Activated naive CD4-positive, alpha-beta T cell treated with anti-CD3 and anti-CD28 coated beads, Interleukin-2, amount 50 U/mL, for 72 hours (primary cell): ENCODE results near the gene TMEM221. TPM values are rescaled to one million over a fixed set of nuclear protein-coding genes. Genes with fewer than 3 reads are reported as not detected.

ENCODE experiments used
- ATAC-seq, 2 donors: fragments of 150-1000 bp; cut with Tn5 transposase; 2 replicates each; pipeline ENCODE4 v1.10.0; 2021; ENCODE audit warnings: mild to moderate bottlenecking in 2 of 2, moderate library complexity in 2 of 2
- DNase-seq, 2 donors: peaks; one replicate each; pipeline ENCODE4 v3.0.0; 2021 to 2022; ENCODE audit warnings: low spot score in 2 of 2
- H3K27ac Mint-ChIP-seq, 2 donors: one replicate each; pipeline ENCODE4 v1.8.0; 2022; ENCODE audit warnings: mild to moderate bottlenecking in 2 of 2, mixed read lengths in 2 of 2
- H3K36me3 Mint-ChIP-seq, 2 donors: one replicate each; pipeline ENCODE4 v1.8.0; 2022; ENCODE audit warnings: mixed read lengths in 2 of 2
- H3K9me3 Mint-ChIP-seq, 2 donors: one replicate each; pipeline ENCODE4 v1.8.0; 2022; ENCODE audit warnings: mixed read lengths in 2 of 2
- total RNA-seq, 2 donors: library from RNA; stranded (reverse); gene quantifications; one replicate each; pipeline ENCODE4 v1.2.3, GENCODE V29; 2022

TMEM221 gene
- total RNA-seq, 2 donors from 2014 or later, result not detected

DNA sequence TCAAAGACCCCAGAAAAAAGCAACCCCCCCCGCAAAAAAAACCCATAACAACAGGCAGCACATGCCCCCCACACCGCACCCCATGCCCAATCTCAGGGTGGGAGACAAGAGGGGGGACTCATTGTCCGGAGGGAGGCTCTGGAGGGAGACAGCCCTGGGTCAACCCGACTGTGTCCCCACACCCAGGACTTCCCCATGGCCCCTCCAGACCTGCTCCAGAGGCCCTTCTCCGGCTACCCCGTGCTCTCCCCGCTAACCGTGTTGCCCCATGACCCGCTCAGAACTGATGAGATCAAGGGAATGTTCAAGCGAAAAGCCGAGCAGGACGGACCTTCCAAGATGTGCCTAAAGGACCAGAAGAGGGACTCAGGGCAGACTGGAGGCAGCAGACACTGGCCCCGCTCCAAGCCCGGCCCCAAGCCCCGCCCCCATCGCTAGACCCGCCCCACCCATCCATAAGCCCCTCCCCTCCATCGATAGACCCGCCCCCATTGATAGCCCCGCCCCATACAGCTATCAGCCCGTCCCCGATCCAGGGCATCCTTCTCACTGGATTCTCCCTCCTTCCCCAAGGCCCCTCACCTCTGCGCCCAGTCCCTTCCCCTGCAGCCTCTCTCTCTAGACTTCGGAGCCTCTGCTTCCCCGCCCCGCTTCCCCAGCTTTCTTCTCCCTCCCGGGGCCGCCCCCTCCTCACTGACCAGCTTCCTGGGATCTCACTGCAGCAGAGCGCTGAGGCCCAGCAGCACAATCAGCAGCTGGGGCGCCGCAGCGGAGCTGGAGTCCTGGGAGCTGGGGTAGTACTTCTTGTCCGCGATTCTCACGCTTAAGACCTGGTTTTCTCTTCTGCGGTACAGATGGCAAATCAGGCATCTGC lies 45.2 kb downstream of the TMEM221 start:
- H3K9me3 Mint-ChIP-seq, result no peaks in the 10 kb centered on the region
- H3K27ac Mint-ChIP-seq, result no peak overlapping the region
- peak in 1 of 2 donors; percentile 48 for ATAC-seq
- peaks cover 16 to 36% of the 10 kb centered on the region in 2 donors for H3K36me3 Mint-ChIP-seq
- peak in 1 of 2 donors; percentile 50 for DNase-seq

GRCh38 chr19:17401628-17402027 lies 46.8 kb downstream of the TMEM221 start:
- ATAC-seq, result no peak
- Mint-ChIP-seq H3K36me3 (peaks cover 15 to 27% of the 10 kb centered on the region in 2 donors), H3K9me3 (no peaks in the 10 kb centered on the region), H3K27ac (peak overlapping the region in 1 of 2 donors; percentile 92)
- DNase-seq, result no peak

GRCh38 chr19:17398902-17399527 lies 49.5 kb downstream of the TMEM221 start:
- H3K36me3 Mint-ChIP-seq, result peaks cover 0 to 11% of the 10 kb centered on the region in 2 donors
- H3K27ac Mint-ChIP-seq, result no peak overlapping the region
- no peaks in the 10 kb centered on the region for H3K9me3 Mint-ChIP-seq
- no peak for ATAC-seq
- DNase-seq, result no peak

- peaks cover 0 to 5% of the 10 kb centered on the region in 2 donors for H3K36me3 Mint-ChIP-seq
- no peaks in the 10 kb centered on the region for H3K9me3 Mint-ChIP-seq
- DNase-seq (peak in 1 of 2 donors; percentile 67), ATAC-seq (peak in 1 of 2 donors; percentile 39)
- H3K27ac Mint-ChIP-seq, result peak overlapping the region in 1 of 2 donors; percentile 88
Observed at GRCh38 chr19:17394891-17395415, 53.5 kb downstream of the TMEM221 start.

- DNase-seq, result no peak
- peaks cover 0 to 5% of the 10 kb centered on the region in 2 donors for H3K36me3 Mint-ChIP-seq
- H3K27ac Mint-ChIP-seq, result peak within 1 kb of the TSS in 1 of 2 donors; percentile 88
- no peak for ATAC-seq
- H3K9me3 Mint-ChIP-seq, result no peaks in the 10 kb centered on the region
Observed at GRCh38 chr19:17393914-17394313, 54.6 kb downstream of the TMEM221 start, which contains the start of gene CCDC194. CCDC194 (minus strand) TSS chr19:17394196; CDS start chr19:17394158, 38 bp downstream.

DNA sequence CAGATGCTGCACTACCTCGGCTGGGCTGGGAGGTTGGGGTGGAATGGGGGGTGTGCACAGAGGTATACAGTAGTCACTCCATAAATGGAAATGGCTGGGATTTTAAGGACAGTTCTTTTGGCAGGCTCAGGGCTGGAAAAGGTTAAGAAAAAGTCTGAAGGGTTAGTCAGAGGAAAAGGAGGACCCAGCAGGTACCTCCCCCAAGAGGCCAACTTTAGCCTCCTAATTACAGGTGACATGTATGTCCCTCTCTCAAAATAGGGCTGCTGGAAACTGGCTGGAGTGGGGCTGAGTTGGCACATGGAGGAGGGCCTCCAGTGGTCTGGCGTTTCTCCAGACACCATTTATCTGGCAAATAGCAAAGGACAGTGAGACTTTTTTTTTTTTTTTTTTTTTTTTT lies 55.5 kb downstream of the TMEM221 start:
- peaks cover 0 to 5% of the 10 kb centered on the region in 2 donors for H3K36me3 Mint-ChIP-seq
- no peaks in the 10 kb centered on the region for H3K9me3 Mint-ChIP-seq
- ATAC-seq (no peak), DNase-seq (no peak)
- no peak overlapping the region for H3K27ac Mint-ChIP-seq

DNA sequence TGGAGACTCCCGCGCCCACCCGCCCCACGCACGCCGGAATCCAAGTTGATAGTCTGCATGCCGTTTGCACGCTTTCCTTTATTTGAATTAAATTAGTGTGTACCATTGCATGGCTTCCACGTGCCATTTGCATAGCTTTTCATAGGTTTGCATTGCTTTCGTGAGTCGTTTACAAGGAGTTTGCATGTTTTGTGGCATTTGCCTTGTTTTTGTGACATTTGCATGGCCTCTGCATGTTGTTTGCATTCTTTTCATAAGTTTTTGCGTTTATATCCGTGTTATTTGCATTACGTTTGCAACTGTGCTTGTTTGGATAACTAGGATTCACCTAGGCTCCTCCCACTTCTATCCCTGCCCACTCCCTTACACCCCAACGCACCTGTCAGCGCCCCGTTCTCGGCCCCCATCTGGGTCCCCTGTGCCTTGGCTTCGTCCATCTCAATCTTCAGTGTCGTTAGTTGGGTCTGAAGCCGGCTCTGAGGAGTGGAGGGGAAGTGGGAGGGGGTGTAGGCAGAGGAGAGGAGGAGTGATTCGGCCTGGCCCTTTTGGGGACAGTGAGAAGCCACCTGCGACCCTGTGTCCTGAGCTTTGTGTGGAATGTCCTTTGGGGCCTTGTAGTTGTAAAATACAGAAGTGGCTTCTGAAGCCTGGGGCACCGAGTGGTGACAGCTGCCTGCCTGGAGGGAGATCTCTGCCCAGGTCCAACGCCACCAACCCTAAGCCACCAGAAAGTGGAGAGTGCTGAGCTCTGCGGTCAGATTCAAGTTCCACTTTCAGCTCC lies 56.9 kb downstream of the TMEM221 start:
- DNase-seq (no peak), ATAC-seq (peak in 1 of 2 donors; percentile 10)
- no peak overlapping the region for H3K27ac Mint-ChIP-seq

DNA sequence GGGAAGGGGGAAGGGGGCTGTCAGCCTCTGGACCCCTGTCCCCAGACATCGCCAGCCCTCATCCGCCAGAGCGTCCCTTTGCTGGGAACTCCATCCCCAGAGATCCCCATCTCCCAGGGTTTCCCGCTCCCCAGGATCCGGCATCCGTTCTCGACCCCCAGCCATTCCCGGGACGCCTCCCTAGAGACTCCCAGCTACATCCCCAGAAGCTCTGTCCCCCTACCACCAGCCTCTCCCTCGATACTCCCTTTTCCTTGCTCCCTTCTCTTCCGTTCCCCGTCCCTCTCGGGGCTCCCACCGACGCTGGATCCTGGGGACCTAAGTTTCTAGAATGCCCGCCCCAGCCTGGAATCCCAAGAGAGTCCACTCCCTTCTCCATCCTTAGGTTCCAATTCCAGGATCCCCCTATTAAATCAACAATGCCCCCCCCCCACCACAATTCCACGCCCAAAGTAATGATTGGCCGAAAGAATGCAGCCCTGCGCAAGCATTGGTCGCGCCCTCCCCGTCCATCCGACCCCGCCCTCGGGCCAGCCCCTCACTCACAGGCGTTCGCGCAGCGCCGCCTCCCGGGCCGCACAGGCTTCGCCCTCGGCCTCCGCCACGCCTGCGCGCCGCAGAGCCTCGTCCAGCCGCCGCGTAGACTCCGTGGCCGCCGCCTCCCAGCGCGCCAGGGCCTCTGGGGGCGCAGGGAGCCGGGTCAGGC lies 57.6 kb downstream of the TMEM221 start:
- Mint-ChIP-seq H3K36me3 (peaks cover 0 to 5% of the 10 kb centered on the region in 2 donors), H3K9me3 (no peaks in the 10 kb centered on the region), H3K27ac (peak overlapping the region; percentile 35 to 95)
- ATAC-seq (peak; percentile 99), DNase-seq (peak; percentile 88 to 96)

More for the DNA sequence above, 56.9 kb downstream of the TMEM221 start:
- Mint-ChIP-seq H3K36me3 (peaks cover 0 to 5% of the 10 kb centered on the region in 2 donors), H3K9me3 (no peaks in the 10 kb centered on the region)

- no peak for DNase-seq
- no peak overlapping the region for H3K27ac Mint-ChIP-seq
- no peaks in the 10 kb centered on the region for H3K9me3 Mint-ChIP-seq
- no peak for ATAC-seq
- peaks cover 0 to 1% of the 10 kb centered on the region in 2 donors for H3K36me3 Mint-ChIP-seq
Observed at GRCh38 chr19:17389957-17390664, 58.4 kb downstream of the TMEM221 start.

DNA sequence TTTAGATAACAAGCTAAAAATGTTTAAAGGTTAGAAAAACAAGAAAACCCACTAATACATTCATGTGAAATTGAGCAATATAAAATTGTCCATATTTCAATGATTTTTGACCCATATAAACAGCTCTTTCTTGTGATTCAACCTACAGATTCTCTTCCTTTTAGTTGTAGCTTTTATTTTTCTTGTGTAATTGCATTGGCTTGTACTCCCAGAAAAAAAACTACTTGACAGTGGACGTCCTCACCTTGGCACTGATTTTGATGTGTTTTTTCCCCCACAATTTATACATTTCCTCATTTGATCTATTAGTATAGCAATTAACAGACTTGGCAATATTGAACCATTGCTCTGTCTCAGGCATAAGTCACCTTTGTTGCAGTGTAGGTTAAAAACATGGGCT lies 59.2 kb downstream of the TMEM221 start:
- DNase-seq (no peak), ATAC-seq (no peak)
- no peaks in the 10 kb centered on the region for H3K36me3 Mint-ChIP-seq
- H3K27ac Mint-ChIP-seq, result no peak overlapping the region
- H3K9me3 Mint-ChIP-seq, result no peaks in the 10 kb centered on the region

- Mint-ChIP-seq H3K36me3 (peaks cover 0 to under 1% of the 10 kb centered on the region in 2 donors), H3K9me3 (no peaks in the 10 kb centered on the region), H3K27ac (no peak overlapping the region)
- DNase-seq (peak; percentile 69 to 77), ATAC-seq (peak; percentile 49 to 55)
Observed at GRCh38 chr19:17385878-17386611, 62.4 kb downstream of the TMEM221 start.

Other genes starting within 250 kb of the TMEM221 start
- gene USE1, start 233.3 kb downstream of the TMEM221 start, total RNA-seq, result 10 to 100 TPM; 28.6 to 39.1 TPM
- gene OCEL1, start 222.4 kb downstream of the TMEM221 start, total RNA-seq, result 10 to 100 TPM; 14.3 to 17.1 TPM
- gene NR2F6, start 202.7 kb downstream of the TMEM221 start, total RNA-seq, result 10 to 100 TPM in 1 of 2 donors, 1 to 10 TPM in 1; 5.8 to 12.9 TPM
- gene USHBP1, start 183.9 kb downstream of the TMEM221 start, total RNA-seq, result under 1 TPM; 0.43 to 0.49 TPM
- gene BABAM1, start 181.2 kb downstream of the TMEM221 start, total RNA-seq, result 100 to 1,000 TPM; 115 to 125 TPM
- 10 to 100 TPM in 1 of 2 donors, 1 to 10 TPM in 1; 8.4 to 13.7 TPM for gene ANKLE1, start 166.8 kb downstream of the TMEM221 start, total RNA-seq
- gene ABHD8, start 145.2 kb downstream of the TMEM221 start, total RNA-seq, result 10 to 100 TPM; 10.4 to 10.5 TPM
- gene MRPL34, start 142.8 kb downstream of the TMEM221 start, total RNA-seq, result 100 to 1,000 TPM in 1 of 2 donors, 10 to 100 TPM in 1; 70.2 to 100 TPM
- 10 to 100 TPM; 30.0 to 39.7 TPM for gene DDA1, start 139.1 kb downstream of the TMEM221 start, total RNA-seq
- 1 to 10 TPM; 4.5 to 7.2 TPM for gene ANO8, start 113.8 kb downstream of the TMEM221 start, total RNA-seq
- gene GTPBP3, start 111.1 kb downstream of the TMEM221 start, total RNA-seq, result 10 to 100 TPM; 11.1 to 46.1 TPM
- gene PLVAP, start 71.3 kb downstream of the TMEM221 start, total RNA-seq, result under 1 TPM in 1 of 2 donors, not detected in 1; 0.20 TPM
- gene CCDC194, start 54.5 kb downstream of the TMEM221 start, total RNA-seq, result 1 to 10 TPM; 2.2 to 3.7 TPM
- gene BST2, start 43.0 kb downstream of the TMEM221 start, total RNA-seq, result 100 to 1,000 TPM in 1 of 2 donors, 10 to 100 TPM in 1; 77.4 to 126 TPM
- 10 to 100 TPM; 34.4 to 55.2 TPM for gene MVB12A, start 28.6 kb downstream of the TMEM221 start, total RNA-seq
- not detected for gene NXNL1, start 12.3 kb upstream of the TMEM221 start, total RNA-seq
- gene SLC27A1, start 21.9 kb upstream of the TMEM221 start, total RNA-seq, result 1 to 10 TPM; 5.8 to 6.3 TPM
- gene PGLS, start 63.0 kb upstream of the TMEM221 start, total RNA-seq, result 10 to 100 TPM; 50.3 to 70.6 TPM
- 10 to 100 TPM; 39.2 to 64.7 TPM for gene COLGALT1, start 107.0 kb upstream of the TMEM221 start, total RNA-seq
- gene UNC13A, start 239.7 kb upstream of the TMEM221 start, total RNA-seq, result under 1 TPM; 0.04 to 0.20 TPM